Heart left ventricle (tissue), 13 donors: ENCODE measurements around the gene ENTPD7.

Experiments
- POLR2A ChIP-seq, 2 donors: fragments of 450-650 bp; IDR thresholded peaks; one replicate each; pipeline ENCODE4 v1.6.1; 2017; ENCODE audit warnings: antibody characterized with exemption in 2 of 2, mild to moderate bottlenecking in 2 of 2, moderate library complexity in 2 of 2
- TF ChIP-seq, protein P1 (sequence below), 12 donors: fragments of 200-600 bp; sonication (generic) in 4 of 12; IDR thresholded peaks; one replicate each; pipeline versions ENCODE4 v1.5.0 to v1.8.0; 2018 to 2022; ENCODE audit warnings: antibody characterized with exemption in 12 of 12, mild to moderate bottlenecking in 5 of 12
- donor health status: ischemic (EF 13 %, LVEDD 7.1; RV severe dilation, severe dysfunction).
- donor health status: DM: no; HTN: yes; CAD: no.
- donor health status: DM: no; HTN: no; CAD: no.
- donor health status: ischemic (EF 25% LVEDD 6.9; RV normal size, moderate dysfunction).
- donor health status: ischemic (EF 25% LVEDD 5.7; RV mildly dilated, moderate dysfunction).
- donor health status: ischemic (EF 35%, LVEDD 5.7; RV mildly dilated, moderate dysfunction).
- donor health status: nonischemic (EF 11% LVEDD 7.7; RV severe dilation, severe dysfunction).
- donor health status: DM: yes; HTN: yes; CAD: no.
- donor health status: PGD.
- donor health status: ischemic (EF 29% LVEDD 5.4; RV normal size, mild dysfunction).
- donor health status: nonischemic (EF 23%, LVEDD 6.1; RV moderate dilation, normal function).

DNA sequence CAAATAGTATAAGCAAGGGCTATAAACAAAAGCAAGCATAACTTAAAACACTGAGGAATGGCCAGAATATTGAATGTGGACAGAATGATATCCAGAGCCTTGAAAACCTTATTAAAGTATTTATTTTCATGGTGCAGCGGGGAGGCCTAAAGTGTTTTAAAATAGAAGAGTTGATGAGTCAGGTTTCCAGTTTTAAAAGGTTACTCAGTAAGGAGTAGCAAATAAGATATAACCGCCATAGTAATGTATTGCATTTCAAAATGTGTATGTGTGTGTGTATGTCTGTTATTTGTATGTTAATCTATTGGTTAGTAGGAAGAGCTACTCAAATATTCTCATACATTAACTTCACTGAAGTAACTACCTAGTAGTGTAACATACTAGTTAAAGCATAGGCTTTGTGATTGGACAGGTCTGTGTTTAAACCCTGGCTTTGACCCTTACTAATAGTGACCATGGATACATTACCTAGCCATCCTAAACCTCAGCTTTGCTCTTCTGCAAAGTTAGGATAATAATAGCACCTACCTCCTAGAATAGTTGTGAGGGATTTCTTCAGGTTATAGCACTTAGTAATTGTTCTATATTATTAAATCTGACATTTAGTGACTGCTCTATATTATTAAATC, 89.6 kb downstream of the ENTPD7 start:
- TF ChIP-seq, protein P1, sequence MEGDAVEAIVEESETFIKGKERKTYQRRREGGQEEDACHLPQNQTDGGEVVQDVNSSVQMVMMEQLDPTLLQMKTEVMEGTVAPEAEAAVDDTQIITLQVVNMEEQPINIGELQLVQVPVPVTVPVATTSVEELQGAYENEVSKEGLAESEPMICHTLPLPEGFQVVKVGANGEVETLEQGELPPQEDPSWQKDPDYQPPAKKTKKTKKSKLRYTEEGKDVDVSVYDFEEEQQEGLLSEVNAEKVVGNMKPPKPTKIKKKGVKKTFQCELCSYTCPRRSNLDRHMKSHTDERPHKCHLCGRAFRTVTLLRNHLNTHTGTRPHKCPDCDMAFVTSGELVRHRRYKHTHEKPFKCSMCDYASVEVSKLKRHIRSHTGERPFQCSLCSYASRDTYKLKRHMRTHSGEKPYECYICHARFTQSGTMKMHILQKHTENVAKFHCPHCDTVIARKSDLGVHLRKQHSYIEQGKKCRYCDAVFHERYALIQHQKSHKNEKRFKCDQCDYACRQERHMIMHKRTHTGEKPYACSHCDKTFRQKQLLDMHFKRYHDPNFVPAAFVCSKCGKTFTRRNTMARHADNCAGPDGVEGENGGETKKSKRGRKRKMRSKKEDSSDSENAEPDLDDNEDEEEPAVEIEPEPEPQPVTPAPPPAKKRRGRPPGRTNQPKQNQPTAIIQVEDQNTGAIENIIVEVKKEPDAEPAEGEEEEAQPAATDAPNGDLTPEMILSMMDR (IDR thresholded peaks at IDR 0.05): no peak
- TF ChIP-seq POLR2A (IDR thresholded peaks at IDR 0.05): no peak
